Spinal cord (tissue), 10 donors: ENCODE data around the gene C19orf67. TPM values are rescaled to one million over a fixed set of nuclear protein-coding genes. Genes with fewer than 3 reads are reported as not detected.

Experiments used
- DNase-seq, 6 donors: peaks; one replicate each; pipeline versions ENCODE4 v3.0.0 to v3.0.0-alpha.2; 2013 to 2015; ENCODE audit warnings: low spot score in 6 of 6, low read depth in 4 of 6
- H3K27ac ChIP-seq: one replicate; pipeline ENCODE4 v1.5.1; 2013; ENCODE audit warnings: low read depth, low read length, control low read depth
- H3K27me3 ChIP-seq: one replicate; pipeline ENCODE4 v1.6.1; 2013; ENCODE audit warnings: low read length; ENCODE audit not compliant: control insufficient read depth, insufficient read depth
- H3K36me3 ChIP-seq: one replicate; pipeline ENCODE4 v1.6.1; 2013; ENCODE audit warnings: low read length; ENCODE audit not compliant: control insufficient read depth, insufficient read depth
- H3K4me1 ChIP-seq: one replicate; pipeline ENCODE4 v1.6.1; 2013; ENCODE audit warnings: low read length; ENCODE audit not compliant: control insufficient read depth, insufficient read depth
- H3K4me3 ChIP-seq: one replicate; pipeline ENCODE4 v1.5.1; 2013; ENCODE audit warnings: low read depth, low read length, control low read depth
- H3K9me3 ChIP-seq: one replicate; pipeline ENCODE4 v1.6.1; 2013; ENCODE audit warnings: low read length; ENCODE audit not compliant: control insufficient read depth, insufficient read depth
- WGBS: methylation state at CpG from one replicate; pipeline ENCODE4 v1.1.5; 2013; ENCODE audit warnings: missing lambda C conversion rate; ENCODE audit not compliant: insufficient coverage; 5-methylcytosine and 5-hydroxymethylcytosine counted together
- polyA plus RNA-seq, 2 donors: library from polyadenylated mRNA; unstranded; fragments of 120-200 nt; gene quantifications; one replicate each; pipeline ENCODE4 v1.2.1, GENCODE V29; 2013; ENCODE audit not compliant: insufficient read length in 2 of 2
- total RNA-seq, 2 donors: library from RNA; depleted of rRNA in 1 of 2; stranded (reverse); fragments of 120-200 nt in 1 of 2; fragments of >200 nt in 1 of 2; gene quantifications; one replicate each; pipeline versions ENCODE4 v1.2.3 to v1.2.4, GENCODE V29; 2013 to 2014
- donor health status: healthy.

Gene C19orf67
- total and polyA plus RNA-seq, 4 donors: 0.21 to 0.22 TPM; not detected in 2

- peak within 1 kb of the TSS; percentile 83 for H3K4me3 ChIP-seq
- H3K27me3 ChIP-seq: no peaks in the 10 kb centered on the region
- H3K4me1 ChIP-seq: peaks cover 62% of the 10 kb centered on the region
- DNase-seq: peak; percentile 93 to 100 (median 97)
- no peaks in the 10 kb centered on the region for H3K9me3 ChIP-seq
- H3K27ac ChIP-seq: peak within 1 kb of the TSS; percentile 99
- H3K36me3 ChIP-seq: peaks cover 22% of the 10 kb centered on the region
- under 1% methylated on average over 67 of the region's 67 CpGs for WGBS
These were observed 32.1 kb upstream of the C19orf67 start, which contains the start of gene PRKACA for GRCh38 chr19:14117668-14118164. Gene PRKACA (minus strand): TSS chr19:14117762. CDS start chr19:14117547, 215 bp downstream.

- Histone ChIP-seq H3K9me3 (no peaks in the 10 kb centered on the region), H3K36me3 (peaks cover 27% of the 10 kb centered on the region), H3K27ac (peak overlapping the region; percentile 52), H3K27me3 (no peaks in the 10 kb centered on the region), H3K4me1 (peaks cover 68% of the 10 kb centered on the region), H3K4me3 (peak overlapping the region; percentile 83)
- peak in 2 of 6 donors; percentile 50 to 58 for DNase-seq
- WGBS: 0% methylated on average over 33 of the region's 33 CpGs
These were observed 31.5 kb upstream of the C19orf67 start for GRCh38 chr19:14116918-14117578.

GRCh38 chr19:14116525-14116917 is 30.9 kb upstream of the C19orf67 start:
- H3K27ac ChIP-seq: peak overlapping the region; percentile 52
- H3K27me3 ChIP-seq: no peaks in the 10 kb centered on the region

GRCh38 chr19:14115756-14116155 is 30.2 kb upstream of the C19orf67 start:
- no peaks in the 10 kb centered on the region for H3K9me3 ChIP-seq
- no peak for DNase-seq
- peaks cover 36% of the 10 kb centered on the region for H3K36me3 ChIP-seq
- peak overlapping the region; percentile 83 for H3K4me3 ChIP-seq
- peaks cover 71% of the 10 kb centered on the region for H3K4me1 ChIP-seq
- H3K27me3 ChIP-seq: no peaks in the 10 kb centered on the region
- no peak overlapping the region for H3K27ac ChIP-seq
- WGBS: 76% methylated on average over 4 of the region's 5 CpGs

More at GRCh38 chr19:14116525-14116917, 30.9 kb upstream of the C19orf67 start:
- WGBS: 0% methylated on average over 5 of the region's 6 CpGs
- DNase-seq: no peak
- H3K9me3 ChIP-seq: no peaks in the 10 kb centered on the region
- peaks cover 71% of the 10 kb centered on the region for H3K4me1 ChIP-seq
- peaks cover 32% of the 10 kb centered on the region for H3K36me3 ChIP-seq
- peak overlapping the region; percentile 83 for H3K4me3 ChIP-seq

GRCh38 chr19:14114854-14115253 is 29.3 kb upstream of the C19orf67 start:
- WGBS: 36% methylated on average over 3 of the region's 9 CpGs
- no peaks in the 10 kb centered on the region for H3K9me3 ChIP-seq
- no peak overlapping the region for H3K27ac ChIP-seq
- no peak for DNase-seq
- H3K4me3 ChIP-seq: no peak overlapping the region
- peaks cover 33% of the 10 kb centered on the region for H3K36me3 ChIP-seq
- peaks cover 65% of the 10 kb centered on the region for H3K4me1 ChIP-seq
- no peaks in the 10 kb centered on the region for H3K27me3 ChIP-seq

GRCh38 chr19:14114439-14114838 is 28.9 kb upstream of the C19orf67 start:
- Histone ChIP-seq H3K27me3 (no peaks in the 10 kb centered on the region), H3K27ac (no peak overlapping the region), H3K4me3 (no peak overlapping the region), H3K36me3 (peaks cover 33% of the 10 kb centered on the region), H3K9me3 (no peaks in the 10 kb centered on the region), H3K4me1 (peaks cover 62% of the 10 kb centered on the region)
- no peak for DNase-seq
- WGBS: 91% methylated on average over 7 of the region's 7 CpGs

- 74% methylated on average over 16 of the region's 18 CpGs for WGBS
- Histone ChIP-seq H3K4me1 (peaks cover 56% of the 10 kb centered on the region), H3K4me3 (no peak overlapping the region), H3K27me3 (no peaks in the 10 kb centered on the region), H3K27ac (peak overlapping the region; percentile 35), H3K9me3 (no peaks in the 10 kb centered on the region), H3K36me3 (peaks cover 33% of the 10 kb centered on the region)
- DNase-seq: no peak
These were observed 28.3 kb upstream of the C19orf67 start for GRCh38 chr19:14113762-14114414.

GRCh38 chr19:14112809-14113385 is 27.3 kb upstream of the C19orf67 start:
- peaks cover 49% of the 10 kb centered on the region for H3K4me1 ChIP-seq
- no peak overlapping the region for H3K4me3 ChIP-seq
- H3K27ac ChIP-seq: peak overlapping the region; percentile 35

GRCh38 chr19:14112051-14112808 is 26.6 kb upstream of the C19orf67 start:
- WGBS: 78% methylated on average over 11 of the region's 12 CpGs
- Histone ChIP-seq H3K4me3 (no peak overlapping the region), H3K27me3 (no peaks in the 10 kb centered on the region), H3K4me1 (peaks cover 49% of the 10 kb centered on the region), H3K36me3 (peaks cover 44% of the 10 kb centered on the region), H3K9me3 (no peaks in the 10 kb centered on the region), H3K27ac (peak overlapping the region; percentile 35)
- no peak for DNase-seq

More at GRCh38 chr19:14112809-14113385, 27.3 kb upstream of the C19orf67 start:
- DNase-seq: no peak
- WGBS: 50% methylated on average over 3 of the region's 12 CpGs
- Histone ChIP-seq H3K36me3 (peaks cover 38% of the 10 kb centered on the region), H3K27me3 (no peaks in the 10 kb centered on the region), H3K9me3 (no peaks in the 10 kb centered on the region)
